Rectal smooth muscle tissue (tissue), 1 donor: Measurements from ENCODE around the gene RPS17.
"Not testable (repeated sequence)": the region's sequence is repeated elsewhere in the genome, so short reads cannot be mapped to it uniquely, and the experiment has no call there.

Source experiments
- H3K27ac ChIP-seq: one replicate; pipeline ENCODE4 v1.7.0; 2013; ENCODE audit warnings: low read depth, low read length, inconsistent platforms
- H3K27me3 ChIP-seq: one replicate; pipeline ENCODE4 v1.7.0; 2013; ENCODE audit warnings: low read length; ENCODE audit not compliant: control insufficient read depth, insufficient read depth
- H3K36me3 ChIP-seq: one replicate; pipeline ENCODE4 v1.7.0; 2013; ENCODE audit warnings: low read length; ENCODE audit not compliant: control insufficient read depth, insufficient read depth
- H3K4me1 ChIP-seq: one replicate; pipeline ENCODE4 v1.7.0; 2013; ENCODE audit warnings: low read length; ENCODE audit not compliant: control insufficient read depth, insufficient read depth
- H3K4me3 ChIP-seq: one replicate; pipeline ENCODE4 v1.7.0; 2013; ENCODE audit warnings: low read length
- H3K9ac ChIP-seq: one replicate; pipeline ENCODE4 v1.7.0; 2013; ENCODE audit warnings: low read length

RPS17 gene

DNA sequence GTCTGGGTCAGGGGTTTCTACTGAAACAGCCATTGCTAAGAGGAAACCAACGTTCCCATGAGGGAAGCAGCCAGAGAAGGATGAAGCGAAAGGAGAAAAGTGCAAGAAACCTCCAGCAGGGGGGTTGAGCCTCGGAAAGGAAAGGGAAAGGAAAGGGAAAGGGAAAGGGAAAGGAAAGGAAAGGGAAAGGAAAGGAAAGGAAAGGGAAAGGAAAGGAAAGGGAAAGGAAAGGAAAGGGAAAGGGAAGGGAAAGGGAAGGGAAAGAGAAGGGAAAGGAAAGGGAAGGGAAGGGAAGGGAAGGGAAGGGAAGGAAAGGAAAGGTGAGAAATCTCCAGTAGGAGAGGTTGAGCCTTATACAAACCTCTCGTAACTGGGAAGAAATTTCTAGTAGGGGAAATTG, 52.0 kb downstream of the RPS17 start:
- not testable (repeated sequence) for H3K27ac ChIP-seq, H3K4me1 ChIP-seq, H3K27me3 ChIP-seq, H3K36me3 ChIP-seq, H3K9ac ChIP-seq, H3K4me3 ChIP-seq

DNA sequence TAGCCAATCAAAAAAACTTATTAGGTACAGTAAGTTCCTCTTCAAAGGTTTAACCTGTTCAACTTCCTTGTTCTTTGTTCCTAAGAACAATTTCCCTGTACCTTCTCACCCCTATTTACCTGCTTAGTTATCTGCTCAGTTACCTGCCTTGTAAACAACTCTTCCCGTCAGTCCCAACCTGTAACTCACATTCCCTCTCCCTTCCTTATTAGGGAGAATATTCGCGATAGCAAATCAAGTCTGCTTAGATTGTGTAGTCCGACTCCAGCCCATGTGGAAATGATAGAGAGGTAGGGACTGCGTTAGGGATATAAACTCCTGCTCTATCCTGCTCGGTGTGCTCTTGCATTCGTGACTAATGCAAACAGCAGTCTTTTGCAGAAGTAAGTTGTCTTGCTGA, 53.2 kb downstream of the RPS17 start:
- not testable (repeated sequence) for H3K27me3 ChIP-seq, H3K27ac ChIP-seq, H3K36me3 ChIP-seq, H3K9ac ChIP-seq, H3K4me1 ChIP-seq, H3K4me3 ChIP-seq
